A549 (cell line): ENCODE measurements around the gene OPRL1. TPM values are rescaled to one million over a fixed set of nuclear protein-coding genes. Genes with fewer than 3 reads are reported as not detected.

ENCODE experiments used
- ATAC-seq, 2 experiments: fragments of 200-7000 bp in 1 of 2; fragments of >200 bp in 1 of 2; cut with Nextera tagmentation in 1 of 2; cut with Tn5 transposase in 1 of 2; 3 replicates each; pipeline versions ENCODE4 v1.8.0 to v1.9.1; 2018 to 2020; ENCODE audit warnings: mild to moderate bottlenecking in 1 of 2, moderate library complexity in 1 of 2
- CTCF ChIA-PET: fragments of 300-600 bp; sonication (Branson Sonifier 250); formaldehyde crosslinking; extraction: SDS; loops from one replicate; lab custom pipeline; 2021; ENCODE audit warnings: antibody characterized with exemption, inconsistent platforms; lab: Yijun Ruan, JAX
- POLR2A ChIA-PET: fragments of 350-600 bp; formaldehyde crosslinking; extraction: SDS; loops from one replicate; lab custom pipeline; 2021; ENCODE audit warnings: antibody characterized with exemption, inconsistent platforms; lab: Yijun Ruan, JAX
- DNase-seq, 2 experiments: peaks; one replicate each; pipeline versions ENCODE4 v3.0.0 to v3.0.0-alpha.2; 2011 to 2016; ENCODE audit warnings: low read depth in 1 of 2, low spot score in 1 of 2
- FAIRE-seq: peaks from 2 replicates; lab custom pipeline; 2011; peaks lifted over from hg19 to GRCh38; lab: Jason Lieb, UNC
- H3K27ac ChIP-seq, 2 experiments: fragments of >200 bp; sonication (Bioruptor Twin); formaldehyde crosslinking; 3 replicates each; pipeline ENCODE4 v1.5.1; 2016 to 2017
- H3K4me1 ChIP-seq: fragments of >200 bp; sonication (Bioruptor Twin); formaldehyde crosslinking; 3 replicates; pipeline ENCODE4 v1.6.1; 2016
- H3K4me2 ChIP-seq: fragments of >200 bp; sonication (Bioruptor Twin); formaldehyde crosslinking; 3 replicates; pipeline ENCODE4 v1.6.1; 2016
- H3K4me3 ChIP-seq: fragments of >200 bp; sonication (Bioruptor Twin); formaldehyde crosslinking; 3 replicates; pipeline ENCODE4 v1.5.1; 2016
- H3K9me3 ChIP-seq: fragments of >200 bp; sonication (Bioruptor Twin); formaldehyde crosslinking; 3 replicates; pipeline ENCODE4 v1.6.1; 2016
- FOXS1 ChIP-seq: fragments of 250-450 bp; sonication (Bioruptor Pico); IDR thresholded peaks from 2 replicates; pipeline ENCODE4 v1.5.0; 2020; ENCODE audit warnings: mild to moderate bottlenecking, moderate library complexity
- HDAC2 ChIP-seq: fragments of 200-600 bp; sonication (generic); IDR thresholded peaks from 2 replicates; pipeline ENCODE4 v1.6.1; 2016
- JUNB ChIP-seq: fragments of >200 bp; sonication (Bioruptor Twin); formaldehyde crosslinking; IDR thresholded peaks from 2 replicates; pipeline ENCODE4 v1.6.1; 2016
- KDM1A ChIP-seq: fragments of 200-600 bp; sonication (generic); IDR thresholded peaks from 2 replicates; pipeline ENCODE4 v1.6.1; 2016; ENCODE audit warnings: low read depth, mild to moderate bottlenecking
- MAZ ChIP-seq: fragments of 150-350 bp; IDR thresholded peaks from 2 replicates; pipeline ENCODE4 v1.6.1; 2014; ENCODE audit warnings: antibody characterized with exemption, low read depth, low read length, borderline replicate concordance
- NFE2L2 ChIP-seq: fragments of 150-350 bp; conservative IDR thresholded peaks from 2 replicates; pipeline ENCODE4 v1.6.1; 2014; ENCODE audit warnings: low read length
- NR3C1 ChIP-seq: fragments of >200 bp; sonication (Bioruptor Twin); formaldehyde crosslinking; IDR thresholded peaks from 3 replicates; pipeline ENCODE4 v1.6.1; 2017
- RAD21 ChIP-seq, 2 experiments: fragments of >200 bp in 1 of 2; sonication (Bioruptor Twin) in 1 of 2; formaldehyde crosslinking in 1 of 2; IDR thresholded peaks in 1 of 2; conservative IDR thresholded peaks in 1 of 2; 2 replicates in 1 of 2; 3 replicates in 1 of 2; pipeline ENCODE4 v1.6.1; 2012 to 2018; ENCODE audit warnings: inconsistent platforms in 1 of 2
- ZNF302 ChIP-seq: fragments of 250-450 bp; sonication (Bioruptor Pico); IDR thresholded peaks from 2 replicates; pipeline ENCODE4 v1.9.0; 2021; ENCODE audit warnings: inconsistent platforms, mild to moderate bottlenecking, moderate library complexity
- WGBS: methylation state at CpG from one replicate; pipeline ENCODE4 v1.1.6; 2017; ENCODE audit errors: missing lambda C conversion rate; 5-methylcytosine and 5-hydroxymethylcytosine counted together
- polyA plus RNA-seq, 4 experiments: library from polyadenylated mRNA; depleted of rRNA in 3 of 4; stranded (reverse); fragments of >200 nt; fragmentation: RNase III in 1 of 4; extraction: RNeasy Plus Mini Kit Qiagen cat#74134 plus additional on column Dnase treatment in 1 of 4; gene quantifications; 2 replicates in 3 of 4; 3 replicates in 1 of 4; pipeline ENCODE4 v1.2.3, GENCODE V29; 2011 to 2017
- TF ChIP-seq, protein P1 (sequence below): fragments of >200 bp; sonication (Bioruptor Twin); formaldehyde crosslinking; IDR thresholded peaks from 3 replicates; pipeline ENCODE4 v1.5.1; 2016
- TF ChIP-seq, protein P2 (sequence below): fragments of 450-650 bp; IDR thresholded peaks from 2 replicates; pipeline ENCODE4 v1.6.1; 2014; ENCODE audit warnings: antibody characterized with exemption
- TF ChIP-seq, protein P3 (sequence below): fragments of >200 bp; sonication (Bioruptor Twin); formaldehyde crosslinking; IDR thresholded peaks from 3 replicates; pipeline ENCODE4 v1.6.1; 2016
- TF ChIP-seq, protein P4 (sequence below): fragments of 250-450 bp; sonication (Bioruptor Pico); IDR thresholded peaks from 2 replicates; pipeline ENCODE4 v1.5.0; 2021; ENCODE audit warnings: mild to moderate bottlenecking, moderate library complexity, borderline replicate concordance
- TF ChIP-seq, protein P5 (sequence below): IDR thresholded peaks from 2 replicates; pipeline ENCODE4 v1.6.1; 2012

The OPRL1 gene
- polyA plus RNA-seq, 2 of the 4 experiments (the other 2 are of a cell fraction), result 0.54 to 1.2 TPM

DNA sequence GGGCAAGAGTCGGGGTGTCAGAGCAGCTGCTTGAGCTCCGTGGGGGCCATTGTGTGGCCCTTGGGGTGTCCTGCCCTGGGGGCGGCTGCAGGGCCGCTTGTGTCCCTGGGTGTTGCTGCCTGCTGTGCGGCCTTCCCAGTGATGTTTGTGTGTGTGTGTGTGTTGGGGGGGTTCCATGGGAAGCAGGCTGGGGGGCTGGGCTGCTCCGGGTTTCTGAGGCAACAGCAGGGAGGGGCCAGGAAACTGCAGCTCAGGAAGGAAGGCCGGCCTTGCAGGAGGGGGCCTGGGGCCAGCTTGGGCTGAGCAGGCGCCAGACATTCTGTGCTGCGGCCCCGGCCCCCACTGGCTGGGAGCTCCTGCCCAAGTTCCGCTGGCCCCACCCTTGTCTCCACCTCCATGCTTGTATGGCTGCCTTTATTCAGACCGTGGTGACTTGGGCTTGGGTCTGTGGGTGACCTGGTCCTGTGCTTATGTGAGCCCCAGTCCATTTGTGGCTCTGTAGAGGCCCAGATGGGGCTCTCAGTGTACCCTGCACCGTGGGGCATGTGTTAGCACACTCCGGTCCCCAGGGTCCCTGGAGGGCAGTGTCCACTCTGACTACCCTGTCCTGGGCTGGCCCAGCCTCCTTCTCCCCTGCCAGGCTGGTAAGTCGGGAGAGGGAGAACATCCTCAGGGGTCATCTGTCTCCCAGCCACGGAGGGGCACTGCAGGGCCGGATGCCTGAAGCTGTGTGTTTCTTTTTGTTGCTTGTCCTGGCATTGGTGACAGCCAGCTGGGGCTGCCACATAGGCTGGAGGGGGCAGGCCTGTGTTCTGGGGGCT lies 25.8 kb upstream of the OPRL1 start:
- DNase-seq, result peak; percentile 52 to 68
- no peaks in the 10 kb centered on the region for H3K9me3 ChIP-seq
- no peak for FAIRE-seq
- TF ChIP-seq, protein P1, sequence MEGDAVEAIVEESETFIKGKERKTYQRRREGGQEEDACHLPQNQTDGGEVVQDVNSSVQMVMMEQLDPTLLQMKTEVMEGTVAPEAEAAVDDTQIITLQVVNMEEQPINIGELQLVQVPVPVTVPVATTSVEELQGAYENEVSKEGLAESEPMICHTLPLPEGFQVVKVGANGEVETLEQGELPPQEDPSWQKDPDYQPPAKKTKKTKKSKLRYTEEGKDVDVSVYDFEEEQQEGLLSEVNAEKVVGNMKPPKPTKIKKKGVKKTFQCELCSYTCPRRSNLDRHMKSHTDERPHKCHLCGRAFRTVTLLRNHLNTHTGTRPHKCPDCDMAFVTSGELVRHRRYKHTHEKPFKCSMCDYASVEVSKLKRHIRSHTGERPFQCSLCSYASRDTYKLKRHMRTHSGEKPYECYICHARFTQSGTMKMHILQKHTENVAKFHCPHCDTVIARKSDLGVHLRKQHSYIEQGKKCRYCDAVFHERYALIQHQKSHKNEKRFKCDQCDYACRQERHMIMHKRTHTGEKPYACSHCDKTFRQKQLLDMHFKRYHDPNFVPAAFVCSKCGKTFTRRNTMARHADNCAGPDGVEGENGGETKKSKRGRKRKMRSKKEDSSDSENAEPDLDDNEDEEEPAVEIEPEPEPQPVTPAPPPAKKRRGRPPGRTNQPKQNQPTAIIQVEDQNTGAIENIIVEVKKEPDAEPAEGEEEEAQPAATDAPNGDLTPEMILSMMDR, result peak; percentile 19; the same call in 2 of the 3 replicates
- TF ChIP-seq ZNF302, result no peak
- peak in 1 of 2 experiments; percentile 51; a peak in 2 of 5 replicates for TF ChIP-seq RAD21 (conservative IDR thresholded peaks at IDR 0.05 in 1 of 2, IDR thresholded peaks at IDR 0.05 in 1 of 2)
- POLR2A ChIA-PET, result interaction anchor here (1.0 to 6.5 kb wide), 4 partner anchors 8 to 73 kb away, joined by 3 to 29 read pairs (median 4); partner anchors contain the start of gene TCEA2
- peak; percentile 30 to 57; a peak in 5 of 6 replicates for ATAC-seq
- H3K27ac ChIP-seq, result peak overlapping the region in 1 of 2 experiments; percentile 55; a peak in 3 of 6 replicates
- CTCF ChIA-PET, result interaction anchor here (0.7 to 6.1 kb wide), 16 partner anchors 8 to 80 kb away, joined by 3 to 85 read pairs (median 5); partner anchors contain the start of genes C20orf204, RGS19 and TCEA2
- peaks cover 55% of the 10 kb centered on the region for H3K4me1 ChIP-seq
- WGBS, result 62% methylated on average over 12 of the region's 17 CpGs
- no peak overlapping the region for H3K4me2 ChIP-seq
- no peak overlapping the region for H3K4me3 ChIP-seq

DNA sequence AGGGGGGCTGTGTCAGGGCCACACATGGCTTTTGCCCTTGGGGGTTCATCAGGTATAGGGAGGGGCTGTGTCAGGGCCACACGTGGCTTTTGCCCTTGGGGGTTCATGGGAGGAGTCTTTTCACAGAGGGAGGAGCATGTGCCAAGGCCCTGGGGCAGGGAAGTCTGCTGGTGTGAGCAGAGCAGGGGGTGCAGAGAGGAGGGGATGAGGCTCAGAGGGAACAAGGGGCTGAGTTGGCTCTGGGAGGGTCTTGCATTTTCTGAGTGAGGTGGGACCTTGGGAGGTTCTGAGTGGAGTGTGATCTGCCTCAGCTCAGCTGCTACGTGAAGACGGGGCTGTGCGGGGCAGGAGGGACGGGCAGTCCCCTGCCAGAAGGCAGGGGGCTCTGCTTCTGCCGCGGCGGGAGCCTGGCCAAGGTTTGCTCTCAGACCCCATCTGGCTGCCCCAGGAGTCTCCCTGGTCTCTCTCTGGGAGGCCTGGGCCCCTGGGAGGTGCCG lies 24.4 kb upstream of the OPRL1 start:
- POLR2A ChIA-PET, result no interaction called here
- WGBS, result 76% methylated on average over 5 of the region's 9 CpGs
- no peak for FAIRE-seq

DNA sequence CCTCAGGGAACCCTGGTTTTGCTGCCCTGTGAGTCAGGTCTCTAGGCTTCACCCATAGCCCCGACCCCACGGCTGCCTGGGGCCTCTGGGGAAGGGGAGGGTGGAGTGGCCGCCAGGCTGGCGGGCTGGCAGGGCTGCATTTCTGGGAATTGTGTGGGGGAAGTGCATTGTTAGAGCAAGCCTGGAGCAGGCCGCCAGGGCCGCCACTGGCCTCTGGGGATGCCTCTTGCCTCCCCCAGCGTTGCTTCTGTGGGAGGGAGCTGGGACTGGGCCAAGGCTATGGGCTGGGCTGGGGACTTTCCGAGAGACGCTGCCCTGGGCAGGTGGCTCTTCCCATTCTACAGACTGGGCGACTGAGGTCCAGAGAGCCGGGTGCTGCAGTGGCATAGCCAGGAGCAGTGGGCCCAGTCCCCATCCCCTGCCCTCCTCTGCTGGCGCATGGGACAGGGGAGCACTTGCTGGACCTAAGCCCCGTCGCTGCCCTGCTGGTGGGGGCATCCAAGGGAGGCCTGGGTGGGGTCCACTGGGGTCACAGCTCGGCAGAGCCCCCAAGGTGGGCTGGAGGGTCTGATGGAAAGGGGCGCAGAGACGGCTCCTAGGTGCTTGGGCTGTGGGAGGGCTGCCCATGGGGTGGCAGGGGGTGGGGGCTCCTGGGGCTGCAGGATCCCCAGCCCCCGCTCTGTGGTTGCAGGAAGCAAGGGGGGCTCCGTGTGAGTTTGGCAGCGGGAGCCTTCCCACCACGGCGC lies 23.8 kb upstream of the OPRL1 start:
- ATAC-seq (peak in 1 of 2 experiments; percentile 5; a peak in 2 of 6 replicates), DNase-seq (peak in 1 of 2 experiments; percentile 44), FAIRE-seq (no peak)
- no peak overlapping the region for H3K4me3 ChIP-seq
- peak overlapping the region; percentile 31 to 75; a peak in 3 of 6 replicates for H3K27ac ChIP-seq
- H3K9me3 ChIP-seq, result no peaks in the 10 kb centered on the region
- TF ChIP-seq NR3C1 (no peak), KDM1A (peak; percentile 86; the same call in 1 of the 2 replicates), NFE2L2 (no peak), MAZ (no peak)
- TF ChIP-seq, protein P2, sequence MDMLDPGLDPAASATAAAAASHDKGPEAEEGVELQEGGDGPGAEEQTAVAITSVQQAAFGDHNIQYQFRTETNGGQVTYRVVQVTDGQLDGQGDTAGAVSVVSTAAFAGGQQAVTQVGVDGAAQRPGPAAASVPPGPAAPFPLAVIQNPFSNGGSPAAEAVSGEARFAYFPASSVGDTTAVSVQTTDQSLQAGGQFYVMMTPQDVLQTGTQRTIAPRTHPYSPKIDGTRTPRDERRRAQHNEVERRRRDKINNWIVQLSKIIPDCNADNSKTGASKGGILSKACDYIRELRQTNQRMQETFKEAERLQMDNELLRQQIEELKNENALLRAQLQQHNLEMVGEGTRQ, result no peak
- WGBS, result 46% methylated on average over 9 of the region's 22 CpGs
- ChIA-PET CTCF (interaction anchor here (0.8 to 7.2 kb wide), 8 partner anchors 12 to 80 kb away, joined by 3 to 143 read pairs (median 8); partner anchors contain the start of gene C20orf204), POLR2A (no interaction called here)
- peaks cover 47% of the 10 kb centered on the region for H3K4me1 ChIP-seq
- peak overlapping the region; percentile 42; the same call in 2 of the 3 replicates for H3K4me2 ChIP-seq

More for the DNA sequence above, 24.4 kb upstream of the OPRL1 start:
- Histone ChIP-seq H3K4me3 (no peak overlapping the region), H3K4me2 (peak overlapping the region; percentile 42; the same call in 2 of the 3 replicates), H3K9me3 (no peaks in the 10 kb centered on the region)
- no peak for ATAC-seq
- CTCF ChIA-PET, result interaction anchor here (0.8 to 6.1 kb wide), 4 partner anchors 11 to 28 kb away, joined by 3 to 85 read pairs (median 6); no protein-coding TSS in a partner anchor
- DNase-seq, result no peak
- TF ChIP-seq KDM1A, result 0 out of 2 replicates have a peak, but pooled peaks have one; percentile 25
- TF ChIP-seq, protein P3, sequence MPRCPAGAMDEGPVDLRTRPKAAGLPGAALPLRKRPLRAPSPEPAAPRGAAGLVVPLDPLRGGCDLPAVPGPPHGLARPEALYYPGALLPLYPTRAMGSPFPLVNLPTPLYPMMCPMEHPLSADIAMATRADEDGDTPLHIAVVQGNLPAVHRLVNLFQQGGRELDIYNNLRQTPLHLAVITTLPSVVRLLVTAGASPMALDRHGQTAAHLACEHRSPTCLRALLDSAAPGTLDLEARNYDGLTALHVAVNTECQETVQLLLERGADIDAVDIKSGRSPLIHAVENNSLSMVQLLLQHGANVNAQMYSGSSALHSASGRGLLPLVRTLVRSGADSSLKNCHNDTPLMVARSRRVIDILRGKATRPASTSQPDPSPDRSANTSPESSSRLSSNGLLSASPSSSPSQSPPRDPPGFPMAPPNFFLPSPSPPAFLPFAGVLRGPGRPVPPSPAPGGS, result no peak
- TF ChIP-seq, all 56 proteins: peak for 1
- Histone ChIP-seq H3K27ac (peak overlapping the region; percentile 31 to 75; a peak in 3 of 6 replicates), H3K4me1 (peaks cover 47% of the 10 kb centered on the region)

DNA sequence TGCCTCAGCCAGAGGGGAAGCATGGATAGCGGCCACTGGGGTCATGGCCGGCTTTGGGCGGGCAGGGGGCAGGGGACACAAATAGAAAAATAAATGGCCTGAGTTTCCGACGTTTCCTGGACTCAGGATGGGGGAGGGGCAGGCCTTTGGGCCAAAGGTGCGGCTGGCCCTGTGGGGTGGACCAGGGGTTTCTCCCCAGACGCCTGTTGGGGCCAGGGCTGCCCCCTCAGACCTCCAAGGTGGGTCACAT lies 23.3 kb upstream of the OPRL1 start:
- Histone ChIP-seq H3K4me3 (no peak overlapping the region), H3K27ac (peak overlapping the region in 1 of 2 experiments; percentile 75; a peak in 3 of 6 replicates), H3K4me1 (peaks cover 44% of the 10 kb centered on the region), H3K9me3 (no peaks in the 10 kb centered on the region), H3K4me2 (no peak overlapping the region)
- POLR2A ChIA-PET, result no interaction called here
- ATAC-seq (no peak), FAIRE-seq (no peak), DNase-seq (no peak)
- 67% methylated on average over 4 of the region's 7 CpGs for WGBS
- TF ChIP-seq, protein P4, sequence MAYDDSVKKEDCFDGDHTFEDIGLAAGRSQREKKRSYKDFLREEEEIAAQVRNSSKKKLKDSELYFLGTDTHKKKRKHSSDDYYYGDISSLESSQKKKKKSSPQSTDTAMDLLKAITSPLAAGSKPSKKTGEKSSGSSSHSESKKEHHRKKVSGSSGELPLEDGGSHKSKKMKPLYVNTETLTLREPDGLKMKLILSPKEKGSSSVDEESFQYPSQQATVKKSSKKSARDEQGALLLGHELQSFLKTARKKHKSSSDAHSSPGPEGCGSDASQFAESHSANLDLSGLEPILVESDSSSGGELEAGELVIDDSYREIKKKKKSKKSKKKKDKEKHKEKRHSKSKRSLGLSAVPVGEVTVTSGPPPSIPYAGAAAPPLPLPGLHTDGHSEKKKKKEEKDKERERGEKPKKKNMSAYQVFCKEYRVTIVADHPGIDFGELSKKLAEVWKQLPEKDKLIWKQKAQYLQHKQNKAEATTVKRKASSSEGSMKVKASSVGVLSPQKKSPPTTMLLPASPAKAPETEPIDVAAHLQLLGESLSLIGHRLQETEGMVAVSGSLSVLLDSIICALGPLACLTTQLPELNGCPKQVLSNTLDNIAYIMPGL, result no peak
- no peak for TF ChIP-seq JUNB
- TF ChIP-seq FOXS1 (CRISPR knock-in tag), result no peak
- TF ChIP-seq, protein P5, sequence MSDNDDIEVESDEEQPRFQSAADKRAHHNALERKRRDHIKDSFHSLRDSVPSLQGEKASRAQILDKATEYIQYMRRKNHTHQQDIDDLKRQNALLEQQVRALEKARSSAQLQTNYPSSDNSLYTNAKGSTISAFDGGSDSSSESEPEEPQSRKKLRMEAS, result no peak
- TF ChIP-seq HDAC2, result no peak
- CTCF ChIA-PET, result interaction anchor here (1.3 to 7.2 kb wide), 6 partner anchors 13 to 81 kb away, joined by 4 to 143 read pairs (median 8); partner anchors contain the start of gene C20orf204
